Measurements from ENCODE around the gene EIF3B.
"Not testable (repeated sequence)": the region's sequence is repeated elsewhere in the genome, so short reads cannot be mapped to it uniquely, and the experiment has no call there.

The EIF3B gene

GRCh38 chr7:2347351-2348063 is 7.1 kb upstream of the EIF3B start:
- DNase-seq (ENCODE audit: low read depth in 2 of 2, low spot score in 1 of 2): not testable (repeated sequence)

DNA sequence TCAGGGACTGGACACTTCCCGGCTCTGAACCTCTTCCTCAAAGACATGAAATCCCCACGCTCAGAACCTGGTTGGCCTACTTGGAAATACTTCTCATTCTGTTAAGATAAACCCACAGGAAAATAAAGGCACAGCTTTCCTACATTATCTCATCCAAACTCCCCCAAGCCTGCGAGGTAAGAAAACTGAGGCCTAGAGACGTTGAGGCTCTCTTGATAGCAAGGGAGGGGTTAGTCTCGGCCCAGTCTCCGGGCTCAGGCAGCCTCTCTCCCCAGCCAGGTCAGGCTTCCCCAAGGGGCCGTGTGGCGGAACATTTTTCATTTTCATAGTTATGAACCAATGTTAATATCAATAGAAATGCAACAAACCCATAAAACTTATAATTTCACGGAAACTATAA is 4.6 kb upstream of the EIF3B start:
- no peak for DNase-seq (ENCODE audit: low read depth in 2 of 2, low spot score in 1 of 2)

- no peak for DNase-seq (ENCODE audit: low read depth in 2 of 2, low spot score in 1 of 2)
Measured at GRCh38 chr7:2350861-2351260, 3.8 kb upstream of the EIF3B start.

GRCh38 chr7:2353113-2353935 is 1.3 kb upstream of the EIF3B start:
- DNase-seq (ENCODE audit: low read depth in 2 of 2, low spot score in 1 of 2): no peak

DNA sequence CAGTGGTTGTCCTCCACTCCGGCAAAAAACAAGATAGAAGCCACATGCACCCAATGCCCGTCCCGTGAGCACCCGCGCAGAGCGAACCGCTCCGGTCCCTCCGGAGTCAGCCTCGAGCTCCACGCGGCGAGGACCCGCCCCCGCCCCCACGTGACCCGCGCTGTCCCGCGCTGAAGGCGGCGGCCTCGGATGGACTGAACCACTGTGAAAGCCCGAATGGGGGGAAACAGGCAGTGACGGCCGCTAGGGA is 766 bp upstream of the EIF3B start:
- DNase-seq (ENCODE audit: low read depth in 2 of 2, low spot score in 1 of 2): peak; percentile 74 to 79

DNA sequence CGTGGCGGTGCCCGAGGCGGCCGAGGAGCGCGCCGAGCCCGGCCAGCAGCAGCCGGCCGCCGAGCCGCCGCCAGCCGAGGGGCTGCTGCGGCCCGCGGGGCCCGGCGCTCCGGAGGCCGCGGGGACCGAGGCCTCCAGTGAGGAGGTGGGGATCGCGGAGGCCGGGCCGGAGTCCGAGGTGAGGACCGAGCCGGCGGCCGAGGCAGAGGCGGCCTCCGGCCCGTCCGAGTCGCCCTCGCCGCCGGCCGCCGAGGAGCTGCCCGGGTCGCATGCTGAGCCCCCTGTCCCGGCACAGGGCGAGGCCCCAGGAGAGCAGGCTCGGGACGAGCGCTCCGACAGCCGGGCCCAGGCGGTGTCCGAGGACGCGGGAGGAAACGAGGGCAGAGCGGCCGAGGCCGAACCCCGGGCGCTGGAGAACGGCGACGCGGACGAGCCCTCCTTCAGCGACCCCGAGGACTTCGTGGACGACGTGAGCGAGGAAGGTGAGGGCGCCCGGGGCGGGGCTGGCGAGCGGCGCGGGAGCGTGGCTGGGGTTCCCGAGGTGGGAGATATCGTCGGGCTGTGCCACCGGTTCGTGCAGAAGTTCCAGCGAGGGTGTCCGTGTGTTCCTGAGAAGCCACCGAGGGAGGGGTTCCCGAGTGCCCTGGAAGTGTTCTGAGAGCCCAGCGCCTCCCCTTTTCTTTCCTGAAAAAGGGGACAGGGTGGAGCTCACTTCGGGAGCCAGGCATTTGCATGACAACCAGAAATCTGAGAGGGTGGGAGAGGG is 495 bp downstream of the EIF3B start:
- no peak for DNase-seq (ENCODE audit: low read depth in 2 of 2, low spot score in 1 of 2)

- DNase-seq (ENCODE audit: low read depth in 2 of 2, low spot score in 1 of 2): no peak
Measured at GRCh38 chr7:2355705-2356008, 1.0 kb downstream of the EIF3B start.

DNA sequence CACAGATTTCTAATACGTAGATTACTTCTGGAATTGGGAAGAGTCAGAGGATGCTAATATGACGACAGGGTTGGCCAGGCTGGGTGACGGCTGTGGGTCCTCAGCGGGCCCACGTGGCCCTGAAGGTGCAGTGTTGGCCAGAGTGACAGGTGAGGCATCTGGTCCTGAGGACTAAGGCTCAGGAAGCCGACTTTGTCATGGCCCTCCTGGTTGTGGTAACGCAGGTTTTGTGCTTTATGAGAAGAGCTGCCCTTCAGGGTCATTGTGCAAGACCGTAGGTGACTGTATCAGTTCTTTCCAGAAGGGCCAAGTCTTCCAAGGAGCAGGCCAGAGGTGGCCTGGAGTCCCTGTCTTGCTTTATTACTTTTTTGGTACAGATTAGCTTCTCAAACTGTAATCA is 2.5 kb downstream of the EIF3B start:
- no peak for DNase-seq (ENCODE audit: low read depth in 2 of 2, low spot score in 1 of 2)

DNA sequence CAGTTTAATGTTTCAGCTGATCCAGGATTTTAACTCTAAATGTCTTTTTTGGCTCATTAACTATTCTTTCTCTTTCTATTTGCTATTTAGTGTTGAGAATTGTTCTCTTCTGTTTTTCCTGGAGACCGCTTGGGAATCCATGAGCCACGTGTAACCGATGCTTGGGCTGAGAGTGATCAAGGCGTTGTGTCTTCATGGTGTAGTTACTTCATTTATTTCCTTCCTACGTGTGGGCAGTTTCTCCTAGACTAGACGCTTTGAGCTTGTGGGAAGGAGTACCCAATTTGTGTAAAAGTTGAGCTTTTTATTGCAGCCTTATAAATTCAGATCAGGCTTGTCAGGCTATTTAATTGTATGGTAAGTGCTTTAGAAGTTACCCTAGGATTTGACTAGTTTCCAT is 2.9 kb downstream of the EIF3B start:
- DNase-seq (ENCODE audit: low read depth in 2 of 2, low spot score in 1 of 2): no peak

DNA sequence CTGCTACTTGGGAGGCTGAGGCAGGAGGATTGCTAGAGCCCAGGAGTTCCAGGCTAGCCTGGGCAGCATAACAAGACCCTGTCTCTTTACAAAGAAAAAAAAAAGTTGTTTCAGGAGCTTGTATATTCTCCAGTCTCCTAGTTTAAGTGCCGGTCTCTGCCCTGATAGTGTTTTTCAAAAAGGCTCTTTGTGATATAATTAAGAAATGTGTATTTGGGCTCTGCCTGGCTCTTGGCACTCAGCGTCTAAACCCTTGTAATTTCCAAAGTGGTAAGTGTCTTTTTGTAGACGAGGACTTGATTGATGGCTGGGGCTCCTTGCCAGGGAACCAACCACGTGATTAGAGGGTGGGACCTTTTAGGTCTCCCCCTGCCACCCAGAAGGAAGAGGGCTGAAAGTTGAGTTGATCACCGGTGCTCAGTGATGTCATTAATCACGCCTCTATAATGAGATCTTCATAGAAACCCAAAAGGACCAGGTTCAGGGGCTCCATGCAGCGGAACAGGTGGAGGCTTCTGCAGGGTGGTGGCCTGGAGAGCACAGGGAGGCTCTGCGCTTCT is 4.4 kb downstream of the EIF3B start:
- no peak for DNase-seq (ENCODE audit: low read depth in 2 of 2, low spot score in 1 of 2)

- DNase-seq (ENCODE audit: low read depth in 2 of 2, low spot score in 1 of 2): no peak
Measured at GRCh38 chr7:2359610-2360009, 5.0 kb downstream of the EIF3B start.

GRCh38 chr7:2360796-2361195 is 6.2 kb downstream of the EIF3B start:
- DNase-seq (ENCODE audit: low read depth in 2 of 2, low spot score in 1 of 2): no peak

GRCh38 chr7:2362385-2363088 is 7.9 kb downstream of the EIF3B start:
- DNase-seq (ENCODE audit: low read depth in 2 of 2, low spot score in 1 of 2): no peak

- DNase-seq (ENCODE audit: low read depth in 2 of 2, low spot score in 1 of 2): no peak
Measured at GRCh38 chr7:2369139-2369538, 14.5 kb downstream of the EIF3B start.

DNA sequence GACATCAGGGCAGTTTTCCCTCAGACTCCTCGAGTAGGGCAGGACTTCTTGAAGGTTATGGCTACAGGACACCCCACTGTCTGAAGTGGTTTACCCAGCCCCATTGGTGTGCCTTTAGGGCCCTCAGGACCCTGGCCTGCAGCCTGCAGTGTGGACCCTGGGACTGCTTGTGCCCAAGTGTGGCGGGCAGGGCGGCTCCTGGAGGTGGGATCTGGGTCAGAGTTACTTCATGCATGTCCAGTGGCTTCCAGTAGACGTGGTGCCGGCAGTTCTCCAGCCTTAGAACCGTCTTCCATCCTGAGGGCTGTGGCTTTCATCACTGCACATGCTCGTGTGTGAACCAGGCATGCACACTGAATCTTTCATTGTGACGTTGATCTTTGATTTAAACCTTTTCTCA is 16.7 kb downstream of the EIF3B start:
- no peak for DNase-seq (ENCODE audit: low read depth in 2 of 2, low spot score in 1 of 2)

DNA sequence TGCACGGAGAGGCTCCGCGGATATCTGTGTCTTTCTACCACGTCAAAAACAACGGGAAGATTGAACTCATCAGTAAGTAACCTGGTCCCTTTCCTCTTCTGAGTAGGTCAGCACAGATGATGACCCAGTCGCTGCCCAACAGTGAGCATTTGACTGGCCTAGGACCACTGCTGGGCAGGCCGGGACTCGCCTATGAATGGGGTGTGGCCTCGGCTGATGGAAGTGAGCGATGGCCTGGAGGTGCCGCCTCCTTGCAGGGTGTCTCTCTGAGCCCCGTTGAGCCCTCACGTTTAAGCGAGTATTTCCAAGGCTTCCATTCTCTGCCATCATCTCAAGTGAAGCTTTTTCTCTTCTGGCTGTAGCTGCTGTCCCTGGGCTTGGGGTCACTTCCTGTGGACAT is 18.1 kb downstream of the EIF3B start:
- no peak for DNase-seq (ENCODE audit: low read depth in 2 of 2, low spot score in 1 of 2)

DNA sequence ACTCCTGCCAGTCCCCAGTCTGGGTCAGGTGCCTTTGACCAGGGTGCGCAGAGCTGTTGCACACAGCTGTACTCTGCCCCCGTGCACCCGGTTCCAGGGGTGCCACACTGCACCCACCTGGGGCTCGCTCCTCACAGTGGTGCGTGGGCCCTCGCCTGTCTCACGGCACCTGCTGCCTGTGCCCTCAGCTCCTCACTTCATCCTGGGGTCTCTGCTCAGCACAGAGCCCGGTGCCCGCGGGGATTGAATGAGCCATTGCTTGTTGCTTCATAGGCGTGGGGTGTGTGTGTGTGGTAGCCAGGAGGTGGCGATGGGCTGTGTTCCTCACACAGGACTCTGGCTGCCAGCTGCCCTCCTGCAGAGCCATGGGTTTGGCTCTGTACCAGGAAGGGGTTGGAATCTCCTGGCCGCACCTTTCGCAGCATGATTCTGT is 18.5 kb downstream of the EIF3B start:
- no peak for DNase-seq (ENCODE audit: low read depth in 2 of 2, low spot score in 1 of 2)

DNA sequence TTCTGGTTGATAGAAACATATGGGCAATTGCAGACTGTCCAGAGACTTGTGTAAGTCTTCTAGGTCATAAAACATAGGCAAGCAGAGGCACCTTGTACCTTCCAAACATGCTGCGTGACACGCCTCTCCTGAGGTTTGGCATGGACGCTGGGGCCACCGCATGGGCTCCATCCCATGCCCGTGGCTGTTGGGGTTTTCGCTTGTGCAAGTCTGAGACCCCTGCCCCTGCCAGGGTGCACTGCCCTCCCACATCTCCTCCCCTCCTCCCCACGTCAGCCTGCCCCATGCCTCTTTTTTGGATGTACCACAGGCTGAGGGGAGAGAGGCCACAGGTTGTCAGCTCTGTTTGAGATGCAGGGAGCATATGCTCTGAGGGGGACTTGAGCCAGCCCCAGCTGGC is 19.0 kb downstream of the EIF3B start:
- no peak for DNase-seq (ENCODE audit: low read depth in 2 of 2, low spot score in 1 of 2)

GRCh38 chr7:2374401-2374800 is 19.8 kb downstream of the EIF3B start:
- DNase-seq (ENCODE audit: low read depth in 2 of 2, low spot score in 1 of 2): no peak

DNA sequence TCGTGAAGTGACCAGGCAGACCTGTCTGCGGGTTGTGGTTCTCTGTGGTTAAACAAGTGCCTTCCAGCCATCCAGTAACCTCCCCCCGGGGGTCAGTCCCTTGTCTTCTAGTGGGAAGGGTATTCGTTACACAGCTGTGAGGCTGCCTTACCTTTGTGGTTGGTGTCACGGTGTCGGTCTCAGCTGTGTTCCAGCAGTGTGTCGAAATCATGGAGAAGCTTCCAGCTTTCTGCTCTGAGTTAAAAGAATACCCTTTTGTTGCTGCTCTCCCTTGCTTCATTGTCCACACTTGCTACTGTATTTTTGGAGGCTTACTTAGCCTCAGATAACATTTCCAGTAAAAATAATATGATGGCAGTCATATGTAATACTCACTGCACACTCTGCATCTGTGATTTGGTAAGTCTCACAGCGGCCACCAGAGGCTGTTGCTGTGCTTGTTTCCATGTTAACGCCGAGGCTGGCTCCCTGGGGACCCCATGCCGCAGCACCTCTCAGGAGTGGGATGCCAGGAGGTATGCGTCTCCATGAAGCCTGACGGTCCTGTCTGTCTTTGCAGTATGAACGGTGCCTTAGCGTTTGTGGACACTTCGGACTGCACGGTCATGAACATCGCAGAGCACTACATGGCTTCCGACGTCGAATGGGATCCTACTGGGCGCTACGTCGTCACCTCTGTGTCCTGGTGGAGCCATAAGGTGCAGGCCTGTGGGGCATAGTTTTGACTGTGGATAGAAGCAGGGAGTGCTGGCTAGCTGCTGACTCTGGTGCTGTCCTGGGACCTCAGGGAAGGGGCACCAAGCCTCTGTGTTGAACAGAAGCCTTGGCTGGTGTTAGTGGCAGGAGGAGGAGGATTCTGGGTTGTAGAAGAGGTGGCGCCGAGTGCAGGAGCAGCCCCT is 20.5 kb downstream of the EIF3B start:
- DNase-seq (ENCODE audit: low read depth in 2 of 2, low spot score in 1 of 2): no peak

All from stimulated activated CD8-positive, alpha-beta memory T cell treated with anti-CD3 and anti-CD28 coated beads, Interleukin-4, amount 100 ng/mL, for 1 hour (primary cell).